Ishikawa (cell line): ENCODE results near the gene B4GALT5.

Experiments used
- CEBPB ChIP-seq: IDR thresholded peaks from 2 replicates; pipeline ENCODE4 v1.6.1; 2012
- CREB1 ChIP-seq: IDR thresholded peaks from 2 replicates; pipeline ENCODE4 v1.6.1; 2012; ENCODE audit warnings: low read depth
- EGR1 ChIP-seq: IDR thresholded peaks from 2 replicates; pipeline ENCODE4 v1.6.1; 2012
- EP300 ChIP-seq: IDR thresholded peaks from 2 replicates; pipeline ENCODE4 v1.6.1; 2012; ENCODE audit warnings: borderline replicate concordance
- FOXM1 ChIP-seq: IDR thresholded peaks from 2 replicates; pipeline ENCODE4 v1.6.1; 2012; ENCODE audit warnings: low read depth, borderline replicate concordance
- MAX ChIP-seq: IDR thresholded peaks from 2 replicates; pipeline ENCODE4 v1.6.1; 2012
- NFIC ChIP-seq: IDR thresholded peaks from 2 replicates; pipeline ENCODE4 v1.6.1; 2012
- RAD21 ChIP-seq: IDR thresholded peaks from 2 replicates; pipeline ENCODE4 v1.6.1; 2012; ENCODE audit warnings: low read depth
- REST ChIP-seq: IDR thresholded peaks from 2 replicates; pipeline ENCODE4 v1.6.1; 2012; ENCODE audit warnings: low read depth, mild to moderate bottlenecking
- TAF1 ChIP-seq: IDR thresholded peaks from 2 replicates; pipeline ENCODE4 v1.6.1; 2012; ENCODE audit warnings: low read depth, mild to moderate bottlenecking
- TCF12 ChIP-seq: IDR thresholded peaks from 2 replicates; pipeline ENCODE4 v1.6.1; 2012; ENCODE audit warnings: low read depth
- TEAD4 ChIP-seq: IDR thresholded peaks from 2 replicates; pipeline ENCODE4 v1.6.1; 2012
- USF1 ChIP-seq: IDR thresholded peaks from 2 replicates; pipeline ENCODE4 v1.6.1; 2012
- YY1 ChIP-seq: IDR thresholded peaks from 2 replicates; pipeline ENCODE4 v1.6.1; 2012; ENCODE audit warnings: low read depth
- ZBTB7A ChIP-seq: IDR thresholded peaks from 2 replicates; pipeline ENCODE4 v1.6.1; 2012; ENCODE audit warnings: low read depth

The B4GALT5 gene

GRCh38 chr20:49705358-49705757, 8.3 kb downstream of the B4GALT5 start:
- TF ChIP-seq EGR1 (no peak), TAF1 (no peak), NFIC (no peak), RAD21 (no peak), MAX (no peak)

GRCh38 chr20:49704932-49705336, 8.7 kb downstream of the B4GALT5 start:
- TF ChIP-seq ZBTB7A (no peak), TAF1 (no peak), NFIC (no peak), CREB1 (no peak), YY1 (no peak), EGR1 (no peak), CEBPB (no peak), MAX (no peak), TEAD4 (no peak), REST (no peak), FOXM1 (no peak), RAD21 (no peak), TCF12 (no peak), USF1 (no peak), EP300 (no peak)

- TF ChIP-seq RAD21 = no peak
- no peak for TF ChIP-seq ZBTB7A
- no peak for TF ChIP-seq TCF12
- no peak for TF ChIP-seq MAX
- no peak for TF ChIP-seq NFIC
- TF ChIP-seq TEAD4 = no peak
- no peak for TF ChIP-seq YY1
These were observed 11.8 kb downstream of the B4GALT5 start for GRCh38 chr20:49701916-49702315.

GRCh38 chr20:49701241-49701790, 12.4 kb downstream of the B4GALT5 start:
- no peak for TF ChIP-seq TCF12
- no peak for TF ChIP-seq EGR1
- TF ChIP-seq EP300 = no peak
- TF ChIP-seq TAF1 = no peak
- TF ChIP-seq CEBPB = no peak
- TF ChIP-seq USF1 = no peak
- TF ChIP-seq RAD21 = no peak
- TF ChIP-seq ZBTB7A = no peak
- TF ChIP-seq YY1 = no peak
- TF ChIP-seq TEAD4 = no peak
- no peak for TF ChIP-seq FOXM1
- TF ChIP-seq CREB1 = no peak
- TF ChIP-seq MAX = no peak
- TF ChIP-seq NFIC = no peak
- TF ChIP-seq REST = no peak

GRCh38 chr20:49700411-49701185, 13.1 kb downstream of the B4GALT5 start:
- no peak for TF ChIP-seq TEAD4
- TF ChIP-seq EGR1 = no peak
- TF ChIP-seq TCF12 = no peak
- TF ChIP-seq CREB1 = no peak
- TF ChIP-seq RAD21 = no peak
- no peak for TF ChIP-seq EP300
- no peak for TF ChIP-seq YY1
- TF ChIP-seq TAF1 = no peak
- no peak for TF ChIP-seq USF1
